HG02981 (cell line): ENCODE measurements around the gene ANKMY1.

Experiments used
- ATAC-seq: cut with Tn5 transposase; IDR thresholded peaks from one replicate; pipeline ENCODE4 v1.9.1; 2021; ENCODE audit warnings: mild to moderate bottlenecking, moderate library complexity; ENCODE audit not compliant: unreplicated experiment

The ANKMY1 gene

DNA sequence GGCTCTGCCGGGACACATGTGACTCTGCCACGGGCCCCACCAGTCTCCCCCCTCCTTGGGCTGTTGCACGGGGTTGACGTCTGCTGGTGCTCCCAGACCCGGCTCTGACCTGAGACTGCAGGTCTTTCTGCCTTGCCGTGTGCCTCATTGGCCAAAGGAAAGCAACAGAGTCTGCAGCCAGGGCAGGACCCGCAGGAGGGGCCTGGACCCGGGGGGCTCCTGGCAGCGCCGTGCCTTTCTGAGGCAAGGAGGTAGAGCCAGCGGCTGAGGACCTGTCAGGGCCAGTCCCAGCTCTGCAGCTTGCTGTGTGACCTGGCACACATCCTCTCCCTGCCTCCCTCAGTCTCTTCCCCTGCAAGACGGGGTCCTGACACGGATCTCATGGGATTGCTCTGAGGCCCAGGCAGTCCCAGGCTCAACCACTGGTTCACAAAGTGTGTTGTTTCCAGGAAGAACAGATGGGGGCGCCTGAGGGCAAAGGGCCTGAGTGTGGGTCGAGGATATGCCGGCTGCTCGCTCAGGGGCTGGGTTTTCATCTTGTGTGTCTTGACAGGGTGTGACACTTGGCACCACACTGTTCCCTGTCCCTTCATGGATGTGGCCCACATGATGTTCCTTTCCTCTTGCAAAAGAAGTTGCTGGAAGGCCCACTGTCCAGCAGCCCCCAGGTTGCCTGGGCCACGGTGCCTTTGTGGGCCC is 37.7 kb upstream of the ANKMY1 start:
- ATAC-seq: no peak

DNA sequence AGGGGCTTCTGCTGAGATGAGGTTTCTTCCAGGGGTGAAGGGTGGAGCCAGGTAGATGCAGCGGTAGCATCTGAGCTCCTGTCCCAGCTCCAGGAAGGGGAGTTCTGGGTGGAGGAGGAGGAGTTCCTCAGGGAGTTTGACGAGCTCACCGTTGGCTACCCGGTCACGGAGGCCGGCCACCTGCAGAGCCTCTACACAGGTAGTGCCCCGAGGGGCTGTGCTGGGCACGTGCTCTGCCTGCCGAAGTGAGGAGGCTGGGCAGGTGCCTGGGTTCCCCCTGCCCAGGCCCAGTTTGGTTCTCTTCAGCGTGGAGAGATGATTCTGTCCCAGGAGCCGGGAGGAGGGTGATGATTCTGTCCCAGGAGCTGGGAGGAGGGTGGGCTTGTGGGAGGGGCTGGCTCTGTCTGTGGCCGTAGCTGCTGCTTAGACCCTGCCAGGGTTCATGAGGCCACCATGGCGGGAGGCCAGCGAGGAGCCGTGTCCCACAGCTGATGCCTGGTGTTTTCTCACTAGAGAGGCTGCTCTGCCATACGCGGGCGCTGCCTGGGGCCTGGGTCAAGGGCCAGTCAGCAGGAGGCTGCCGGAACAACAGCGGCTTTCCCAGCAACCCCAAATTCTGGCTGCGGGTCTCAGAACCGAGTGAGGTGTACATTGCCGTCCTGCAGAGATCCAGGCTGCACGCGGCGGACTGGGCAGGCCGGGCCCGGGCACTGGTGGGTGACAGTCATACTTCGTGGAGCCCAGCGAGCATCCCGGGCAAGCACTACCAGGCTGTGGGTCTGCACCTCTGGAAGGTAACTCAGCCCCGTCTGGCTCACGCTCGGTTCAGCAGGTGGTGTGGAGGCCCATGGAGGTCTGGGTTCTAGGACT is 37.0 kb upstream of the ANKMY1 start:
- ATAC-seq: no peak

DNA sequence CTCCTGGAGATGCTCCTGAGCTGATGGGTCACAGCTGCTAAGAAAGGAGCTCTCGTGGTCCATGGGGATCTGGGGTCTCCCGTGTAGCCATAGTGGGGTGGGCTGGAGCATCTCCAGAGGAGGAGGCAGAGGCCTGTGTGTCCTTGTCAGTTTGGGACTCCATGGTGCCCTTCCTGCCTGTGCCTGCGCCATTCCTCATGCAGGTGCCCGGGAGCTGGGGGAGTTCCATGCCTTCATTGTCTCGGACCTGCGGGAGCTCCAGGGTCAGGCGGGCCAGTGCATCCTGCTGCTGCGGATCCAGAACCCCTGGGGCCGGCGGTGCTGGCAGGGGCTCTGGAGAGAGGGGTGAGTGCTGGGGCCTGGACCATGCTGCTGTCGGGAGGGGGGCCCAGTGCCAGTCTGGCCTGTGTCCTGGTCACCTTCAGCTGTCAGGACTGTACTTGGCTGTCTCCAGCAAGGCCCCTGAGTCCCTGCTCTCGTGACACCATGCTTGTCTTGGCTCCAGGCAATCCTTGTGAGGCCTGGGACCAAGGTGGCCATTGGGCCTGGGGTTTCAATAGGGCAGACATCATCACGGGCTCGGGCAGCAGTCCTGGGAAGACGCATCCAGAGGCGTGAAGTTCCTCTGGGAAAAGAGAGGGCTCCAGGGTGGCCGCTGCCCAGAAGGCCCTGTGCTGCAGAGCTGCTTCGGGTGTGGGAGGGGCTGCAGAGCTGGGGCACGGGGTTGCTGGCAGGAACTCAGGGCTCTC is 36.1 kb upstream of the ANKMY1 start:
- ATAC-seq: no peak

DNA sequence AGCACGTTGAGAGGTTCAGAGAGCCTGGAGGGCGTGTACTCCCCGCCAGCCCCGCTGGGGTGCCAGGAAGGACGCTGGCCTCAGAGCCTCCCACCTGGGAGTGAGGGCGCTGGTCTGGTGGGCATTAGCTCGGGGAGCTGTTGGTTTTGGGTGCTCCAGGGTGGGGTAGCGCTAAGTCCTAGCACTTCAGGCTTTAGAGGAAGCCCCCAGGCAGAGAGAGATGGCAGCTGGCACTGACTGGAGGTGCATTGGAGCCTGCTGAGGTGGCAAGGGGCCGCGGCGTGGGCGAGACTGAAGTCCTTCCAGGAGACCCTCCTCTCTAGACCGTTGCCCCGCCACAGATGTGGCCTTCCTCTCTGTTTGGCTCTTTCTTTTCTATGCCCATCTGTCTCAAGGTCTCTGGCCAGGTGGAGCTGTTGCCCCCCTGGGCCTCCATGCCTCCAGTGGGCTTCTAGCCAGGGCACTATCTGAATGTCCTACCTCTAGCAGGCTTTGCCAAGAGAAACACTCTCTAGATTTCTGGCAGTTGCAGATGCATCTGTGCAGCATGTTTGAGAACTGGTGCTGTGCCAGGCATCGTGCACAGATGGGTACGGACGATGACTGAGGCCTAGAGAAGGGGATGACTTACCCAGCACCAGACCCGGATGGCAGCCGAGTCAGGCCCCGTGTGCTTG is 35.4 kb upstream of the ANKMY1 start:
- no peak for ATAC-seq

DNA sequence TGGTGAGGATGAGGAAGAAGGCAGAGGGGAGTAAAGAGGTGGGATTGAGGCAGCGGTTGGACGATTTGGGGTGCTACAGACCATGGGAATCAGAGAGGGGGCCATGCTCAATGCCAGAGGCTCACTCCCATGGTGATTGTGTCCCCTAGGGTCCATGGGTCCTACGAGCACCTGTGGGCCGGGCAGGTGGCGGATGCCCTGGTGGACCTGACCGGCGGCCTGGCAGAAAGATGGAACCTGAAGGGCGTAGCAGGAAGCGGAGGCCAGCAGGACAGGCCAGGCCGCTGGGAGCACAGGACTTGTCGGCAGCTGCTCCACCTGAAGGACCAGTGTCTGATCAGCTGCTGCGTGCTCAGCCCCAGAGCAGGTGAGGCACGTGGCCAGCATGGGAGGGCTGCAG is 34.0 kb upstream of the ANKMY1 start:
- no peak for ATAC-seq

DNA sequence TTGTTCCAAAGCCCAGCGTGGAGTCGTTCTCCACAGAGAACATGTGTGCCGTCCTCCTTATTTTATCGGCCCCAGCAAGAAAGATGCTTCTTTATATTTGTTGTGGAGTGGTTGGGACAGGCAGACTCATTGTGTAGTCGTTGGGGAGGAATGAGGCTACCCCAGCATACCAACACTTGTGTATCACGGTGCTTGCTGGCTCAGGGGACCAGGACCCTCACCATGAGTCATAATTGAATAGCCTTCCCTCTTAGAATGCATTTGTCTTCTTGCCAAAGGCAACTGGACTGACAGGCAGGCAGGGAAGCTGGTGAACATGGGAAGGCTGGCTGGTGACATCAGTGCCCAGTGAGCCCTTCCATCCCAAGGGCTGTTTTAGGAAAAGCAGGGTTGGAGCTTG is 33.4 kb upstream of the ANKMY1 start:
- no peak for ATAC-seq

DNA sequence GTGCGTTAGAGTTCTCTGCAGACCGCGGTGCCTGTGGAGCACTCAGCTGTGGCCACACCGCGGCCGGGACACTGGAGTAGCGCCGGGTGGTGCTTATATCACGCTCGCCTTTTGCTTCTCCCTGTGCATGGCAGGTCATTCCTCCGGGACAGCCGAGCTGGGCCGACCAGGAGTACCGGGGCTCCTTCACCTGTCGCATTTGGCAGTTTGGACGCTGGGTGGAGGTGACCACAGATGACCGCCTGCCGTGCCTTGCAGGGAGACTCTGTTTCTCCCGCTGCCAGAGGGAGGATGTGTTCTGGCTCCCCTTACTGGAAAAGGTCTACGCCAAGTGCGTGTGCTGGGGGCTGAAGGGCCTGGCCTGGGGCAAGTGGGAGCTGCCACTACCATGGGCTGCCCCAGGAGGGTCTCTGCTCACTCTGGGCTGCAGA is 32.9 kb upstream of the ANKMY1 start:
- ATAC-seq: no peak

DNA sequence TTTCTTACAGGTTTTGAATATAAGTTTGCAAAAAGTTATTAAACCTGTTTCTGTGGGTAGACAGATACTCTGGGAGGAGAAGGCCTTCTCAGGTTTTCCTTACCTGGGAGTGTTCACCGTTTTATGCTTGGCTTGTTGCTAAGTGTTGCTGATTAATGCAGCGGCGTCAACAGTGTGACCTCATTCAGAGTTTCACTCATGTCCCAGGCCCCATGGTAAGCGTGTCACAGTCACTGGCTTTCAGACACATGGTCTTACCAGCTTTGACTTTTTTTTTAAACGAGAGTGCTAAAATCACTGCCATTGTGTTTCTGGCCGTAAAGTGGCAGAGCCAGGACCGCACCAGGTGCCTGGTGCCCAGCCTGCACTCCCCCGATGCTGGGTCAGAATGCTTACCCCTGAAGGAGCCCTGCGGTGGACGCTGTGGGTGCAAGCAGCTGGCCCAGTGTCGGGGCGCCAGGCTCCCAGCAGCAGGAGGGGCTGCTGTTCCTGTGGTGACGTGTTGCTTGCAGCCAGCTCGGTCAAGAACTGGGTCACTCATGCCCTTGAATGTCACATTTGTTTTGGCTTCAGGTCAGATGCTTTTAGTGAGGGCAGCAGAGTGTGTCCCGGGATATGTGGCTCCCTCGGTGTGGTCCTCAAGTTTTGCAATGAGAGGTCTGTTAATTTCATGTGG is 32.2 kb upstream of the ANKMY1 start:
- ATAC-seq: no peak

DNA sequence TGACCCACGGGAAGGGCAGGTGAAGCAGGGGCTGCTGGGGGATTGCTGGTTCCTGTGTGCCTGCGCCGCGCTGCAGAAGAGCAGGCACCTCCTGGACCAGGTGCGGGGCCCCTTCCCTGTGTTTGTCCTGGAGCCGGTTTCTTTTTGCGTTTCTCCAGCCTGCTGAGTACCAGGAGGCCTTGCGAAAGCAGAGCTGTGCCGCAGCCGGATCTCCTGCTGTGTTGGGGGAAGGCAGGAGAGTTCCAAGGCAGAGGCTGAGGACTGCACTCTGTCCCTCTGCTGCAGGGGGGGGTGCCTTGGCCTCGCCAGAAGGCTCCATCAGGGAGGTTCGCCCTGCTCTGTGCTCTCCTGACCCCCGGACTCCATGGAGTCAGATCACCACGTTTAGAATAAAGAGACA is 31.6 kb upstream of the ANKMY1 start:
- ATAC-seq: no peak

DNA sequence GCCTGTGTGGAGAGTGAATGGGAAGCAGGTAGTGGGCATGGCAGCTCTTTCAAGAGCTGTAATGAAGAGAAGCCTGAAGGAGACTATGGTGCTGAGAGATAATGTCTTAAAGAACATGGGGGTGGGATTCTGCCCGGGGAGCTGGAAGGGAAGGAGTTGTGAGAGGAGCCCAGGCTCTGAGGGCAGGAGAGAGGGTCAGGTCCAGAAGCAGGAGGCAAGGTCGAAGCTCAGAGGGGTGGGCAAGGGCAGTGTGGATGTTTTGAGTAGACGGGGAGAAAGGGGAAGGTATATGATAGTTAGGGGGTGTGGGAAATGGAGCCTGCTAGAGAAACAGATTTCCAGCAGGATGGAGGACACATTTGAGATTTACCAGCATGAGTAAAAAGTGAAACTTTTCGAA is 30.9 kb upstream of the ANKMY1 start:
- ATAC-seq: no peak

DNA sequence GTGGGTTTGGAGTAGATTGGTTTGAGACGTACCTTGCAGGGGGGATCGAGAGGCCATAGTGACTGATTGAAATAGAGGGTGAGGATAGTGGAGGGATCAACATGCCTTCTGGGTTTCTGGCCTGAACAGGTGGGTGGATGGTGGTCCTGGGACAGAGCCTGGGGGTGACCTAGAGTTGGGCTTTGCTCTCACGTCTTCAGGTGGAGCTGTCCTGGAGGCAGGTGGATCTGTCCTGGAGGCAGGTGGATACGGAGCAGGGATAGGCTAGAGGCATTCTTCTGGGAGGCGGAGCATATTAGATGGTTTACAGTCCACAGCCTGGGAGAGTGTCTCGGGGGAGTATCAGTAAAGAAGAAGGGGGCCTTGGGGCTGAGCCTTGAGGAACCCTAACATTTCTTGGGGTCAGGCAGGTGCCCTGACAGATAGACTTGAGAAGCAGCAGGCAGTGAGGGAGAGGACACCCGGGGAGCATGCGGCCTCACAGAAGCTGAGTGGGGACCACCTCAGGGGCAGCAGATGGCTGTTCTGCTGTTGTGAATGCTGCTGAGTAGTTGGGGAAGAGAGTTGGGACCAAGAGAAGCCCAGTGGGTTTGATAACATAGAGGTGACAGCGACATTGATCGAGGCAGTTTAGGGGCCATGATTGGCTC is 30.3 kb upstream of the ANKMY1 start:
- no peak for ATAC-seq

DNA sequence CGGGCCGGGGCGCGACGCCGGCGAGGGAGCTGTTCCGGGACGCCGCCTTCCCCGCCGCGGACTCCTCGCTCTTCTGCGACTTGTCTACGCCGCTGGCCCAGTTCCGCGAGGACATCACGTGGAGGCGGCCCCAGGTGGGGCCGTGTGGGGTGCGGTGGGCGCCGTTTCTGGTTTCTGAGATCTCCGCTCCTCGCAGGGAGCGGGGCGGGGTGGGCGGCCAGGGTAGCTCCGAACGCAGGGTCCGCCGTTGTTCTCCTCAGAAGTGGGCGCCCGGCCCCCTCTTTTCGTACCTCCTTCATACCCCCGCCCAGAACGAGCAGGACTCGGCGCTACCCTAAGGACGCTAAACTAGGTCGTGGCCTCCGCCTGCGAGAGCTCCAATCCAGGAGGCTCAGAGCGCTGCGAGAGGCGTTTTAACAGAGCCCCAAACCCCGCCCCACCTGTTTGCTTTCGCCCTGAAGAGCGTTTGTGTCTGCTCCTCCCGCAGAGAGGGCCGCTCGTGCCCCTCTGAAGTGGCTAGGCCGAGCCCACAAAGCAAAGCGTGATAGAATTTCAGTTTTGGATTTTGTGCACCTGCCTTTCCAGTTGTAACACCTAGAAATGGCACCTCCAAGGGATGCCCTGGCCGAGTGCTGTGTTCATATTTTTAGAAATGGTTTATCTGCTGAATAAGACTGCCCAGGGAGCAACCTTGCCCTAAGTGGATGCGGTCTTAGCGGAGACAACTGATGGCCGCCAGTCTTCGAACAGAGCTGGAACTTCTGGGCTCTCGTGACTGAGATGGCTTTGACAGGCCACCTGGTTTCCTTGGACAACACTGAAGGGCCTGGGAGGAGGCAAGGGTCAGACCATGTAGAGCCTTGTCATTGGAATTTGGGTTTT is 29.4 kb upstream of the ANKMY1 start:
- peak; percentile 1 for ATAC-seq

DNA sequence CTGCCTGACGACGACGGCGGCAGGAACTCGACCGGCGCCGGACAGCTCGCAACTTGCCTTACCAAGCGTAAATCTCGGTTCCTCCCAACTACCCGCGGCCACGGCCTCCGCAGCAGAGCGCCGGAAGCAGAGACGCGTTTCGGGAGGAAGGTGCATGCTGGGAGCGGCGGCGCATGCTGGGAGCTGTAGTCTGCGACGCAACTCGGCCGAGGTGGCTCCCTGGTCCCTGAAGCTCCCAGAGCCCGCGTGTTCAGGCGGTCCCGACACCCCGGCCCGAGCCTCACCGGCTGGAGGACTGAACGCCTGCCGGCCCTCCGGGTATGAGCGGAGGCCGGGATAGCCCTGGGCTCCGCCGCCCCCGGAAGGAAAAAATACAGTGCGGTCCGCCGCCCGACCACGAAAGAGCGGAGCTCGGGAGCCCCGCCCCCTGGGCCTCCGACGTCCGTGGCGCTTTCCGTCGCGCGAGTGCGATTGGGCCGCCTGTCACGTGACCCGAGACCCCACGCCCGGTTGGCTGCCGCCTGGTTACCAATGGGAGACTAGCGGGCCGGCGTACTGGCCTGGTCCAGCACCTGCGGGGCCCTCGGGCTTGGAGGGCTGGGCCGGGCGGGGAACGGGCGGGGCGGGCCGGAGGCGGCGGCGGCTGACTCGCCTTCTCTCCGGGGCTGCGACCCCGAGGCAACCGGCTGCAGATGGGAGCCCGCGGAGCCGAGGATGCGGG is 28.6 kb upstream of the ANKMY1 start, which contains the start of gene CAPN10:
Gene CAPN10, plus strand, starts transcription at position 537 of the 721 bp plus-strand sequence. Its CDS starts 178 bp downstream, at position 715.
- peak; percentile 53 for ATAC-seq

DNA sequence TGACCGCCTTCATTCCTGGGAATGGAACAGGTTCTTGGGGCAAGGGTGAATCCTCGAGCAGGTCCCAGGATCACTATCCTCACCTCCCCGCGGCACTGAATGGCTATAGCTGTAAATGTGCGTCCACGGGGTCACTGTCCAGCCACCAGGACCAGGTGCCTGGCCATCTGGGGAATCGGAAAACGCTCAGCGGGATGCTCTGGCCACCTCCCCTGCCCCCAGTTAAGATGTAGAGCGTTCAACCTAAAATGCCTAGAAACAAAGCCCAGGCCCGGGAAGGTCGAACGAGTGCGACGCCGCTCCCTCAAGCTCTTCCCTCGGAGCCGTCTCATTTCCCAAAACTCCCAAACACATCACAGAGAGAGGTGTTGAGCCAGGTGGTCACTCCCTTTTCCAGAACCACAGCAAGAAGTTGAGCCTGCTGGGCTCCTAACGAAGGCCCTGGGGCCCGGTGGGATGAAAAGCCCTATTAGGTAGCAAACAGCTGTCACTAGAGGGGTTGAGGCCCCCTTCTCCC is 28.0 kb upstream of the ANKMY1 start:
- ATAC-seq: no peak

DNA sequence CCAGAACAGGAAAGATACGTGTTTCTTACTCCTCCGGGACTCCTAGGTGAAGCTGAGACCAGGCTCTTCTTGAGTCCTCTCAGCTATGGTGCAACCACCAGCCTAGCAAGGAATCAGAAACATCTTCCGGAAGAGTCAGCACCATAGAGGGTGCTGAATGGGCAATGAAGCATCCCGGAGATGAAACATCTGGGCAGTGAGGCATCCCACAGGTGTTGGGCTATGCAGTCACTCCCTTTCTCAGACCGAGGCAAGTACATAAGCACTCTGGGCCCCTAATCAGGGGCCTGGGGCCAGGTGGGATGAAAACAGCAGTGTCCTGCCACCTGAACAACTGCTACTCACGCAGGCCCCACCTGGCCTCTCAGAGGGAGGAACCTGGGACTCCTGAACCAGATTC is 27.3 kb upstream of the ANKMY1 start:
- peak; percentile 21 for ATAC-seq

DNA sequence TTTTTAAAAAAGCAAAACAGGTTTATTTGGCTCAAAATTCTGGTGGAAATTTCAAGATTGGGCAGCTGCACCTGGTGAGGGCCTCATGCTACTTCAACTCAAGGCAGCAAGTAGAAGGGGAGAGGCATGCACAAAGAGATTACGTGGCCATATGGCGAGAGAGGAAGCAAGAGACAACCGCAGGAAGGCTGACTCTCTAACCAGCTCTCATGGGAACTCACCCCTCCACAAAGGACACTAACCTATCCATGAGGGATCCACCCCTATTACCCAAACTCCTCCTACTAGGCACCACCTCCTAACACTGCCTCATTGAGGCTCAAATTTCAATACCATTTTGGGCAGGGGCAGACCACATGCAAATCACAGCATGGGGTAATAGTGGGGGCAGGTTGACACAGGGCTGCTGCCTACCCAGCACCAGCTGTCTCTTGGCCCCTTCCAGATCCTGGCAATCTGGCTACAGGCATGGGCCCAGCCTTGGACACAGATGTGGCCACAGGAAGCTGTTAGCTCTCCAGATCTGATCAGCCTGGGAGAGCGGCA is 26.8 kb upstream of the ANKMY1 start:
- ATAC-seq: peak; percentile 65

DNA sequence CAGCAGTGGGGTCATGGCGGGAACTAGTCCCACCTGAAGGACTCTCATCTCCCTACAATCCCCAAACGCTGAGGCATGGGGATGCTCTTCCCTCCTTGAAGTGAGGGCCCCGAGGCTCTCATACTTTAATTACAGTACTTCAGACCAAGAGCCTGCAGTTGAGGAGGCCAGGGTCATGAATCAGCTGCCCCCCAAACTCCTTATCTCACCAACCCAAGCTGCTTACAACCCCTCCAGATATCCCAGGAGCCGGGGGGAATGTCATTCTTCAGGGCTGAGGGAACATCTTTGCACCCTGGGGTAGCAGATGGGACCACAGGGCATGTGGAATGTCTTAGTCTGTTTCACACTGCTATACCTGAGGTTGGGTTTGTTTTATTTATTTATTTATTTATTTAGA is 26.0 kb upstream of the ANKMY1 start:
- ATAC-seq: no peak

DNA sequence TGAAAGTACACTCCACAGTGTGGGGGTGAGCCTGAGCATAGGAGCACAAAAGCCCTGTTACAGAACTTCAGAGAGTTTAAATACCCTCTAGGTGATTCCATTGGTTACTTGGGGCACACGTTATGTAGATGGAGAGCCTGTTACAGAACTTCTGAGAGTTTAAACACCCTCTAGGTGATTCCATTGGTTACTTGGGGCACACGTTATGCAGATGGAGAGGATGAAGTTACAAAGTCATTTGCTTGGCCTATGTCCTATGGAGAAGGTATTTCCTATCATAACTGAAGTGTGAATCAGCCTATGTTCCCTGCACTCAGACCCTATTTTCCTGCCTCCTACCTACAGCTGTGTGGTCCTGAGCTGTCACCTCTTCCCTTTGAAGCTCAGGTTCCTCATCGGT is 25.0 kb upstream of the ANKMY1 start:
- no peak for ATAC-seq
